SU-DHL-6 (cell line): ENCODE results near the gene ABHD16A.

Experiments
- CTCF ChIP-seq: fragments of 200-600 bp; sonication (generic); IDR thresholded peaks from one replicate; pipeline ENCODE4 v1.5.1; 2017; ENCODE audit warnings: antibody characterized with exemption, mild to moderate bottlenecking, low read length, moderate library complexity; ENCODE audit not compliant: insufficient read depth, poor library complexity, severe bottlenecking
- EZH2phosphoT487 ChIP-seq: fragments of 200-600 bp; sonication (generic), shearing (Covaris generic); conservative IDR thresholded peaks from 2 replicates; pipeline ENCODE4 v1.6.1; 2018; ENCODE audit warnings: mild to moderate bottlenecking, antibody characterized with exemption, low read length, moderate library complexity, mixed read lengths

DNA sequence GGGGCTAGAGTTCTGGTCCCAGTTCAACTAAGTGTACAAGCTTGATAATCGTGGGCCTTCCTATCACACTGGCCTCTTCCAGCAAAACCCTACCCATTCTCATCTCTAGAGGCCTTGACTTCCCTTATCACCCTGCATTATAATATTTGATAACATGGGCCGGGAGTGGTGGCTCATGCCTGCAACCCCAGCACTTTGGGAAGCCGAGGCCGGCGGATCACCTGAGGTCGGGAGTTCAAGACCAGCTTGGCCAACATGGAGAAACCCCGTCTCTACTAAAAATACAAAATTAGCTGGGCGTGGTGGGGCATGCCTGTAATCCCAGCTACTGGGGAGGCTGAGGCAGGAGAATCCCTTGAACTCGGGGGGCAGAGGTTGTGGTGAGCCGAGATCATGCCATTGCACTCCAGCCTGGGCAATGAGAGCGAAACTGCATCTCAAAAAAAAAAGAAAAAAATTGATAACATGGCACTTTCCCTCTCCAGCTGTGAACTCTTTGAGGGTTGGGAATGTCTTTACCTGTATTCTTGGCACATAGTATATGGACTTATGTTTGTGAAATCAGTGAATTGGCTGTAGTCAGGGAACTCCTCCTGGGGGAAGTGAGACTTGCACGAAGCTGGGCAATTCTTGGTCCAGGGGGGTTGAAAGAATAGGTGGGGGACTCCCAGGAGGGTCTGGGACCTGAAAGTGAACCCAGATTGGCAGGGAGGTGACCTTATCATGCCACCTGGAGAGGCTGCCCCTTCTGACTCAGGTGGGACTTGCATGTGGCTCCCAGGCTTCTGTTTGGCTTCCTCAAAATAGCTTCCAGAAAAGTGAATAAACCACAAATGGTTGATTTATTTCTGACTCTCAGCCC lies 41.6 kb downstream of the ABHD16A start:
- TF ChIP-seq CTCF = no peak
- TF ChIP-seq EZH2phosphoT487 = no peak
